ENCODE data around the gene COL4A2.

COL4A2 gene

DNA sequence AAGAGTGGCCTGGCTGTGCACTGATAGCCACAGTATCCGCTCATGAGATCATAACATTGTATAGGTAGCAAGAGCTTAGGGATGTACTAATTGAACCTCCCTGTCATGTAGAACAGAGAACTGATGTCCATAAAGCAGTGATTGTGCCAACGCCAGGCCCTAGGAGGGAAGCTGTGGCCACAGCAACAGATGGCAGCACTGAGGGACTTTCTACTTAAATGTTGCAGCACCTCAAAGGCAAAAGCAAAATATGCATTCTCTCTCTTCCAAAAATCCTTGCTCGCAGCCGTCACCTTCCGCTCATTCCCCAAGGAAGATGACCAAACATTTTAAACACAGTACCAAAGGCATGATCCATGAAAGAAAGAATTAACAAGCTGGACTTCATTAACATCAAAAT, 32.4 kb upstream of the COL4A2 start:
- no peak for TF ChIP-seq POLR2A (IDR thresholded peaks at IDR 0.05; ENCODE audit: low read depth, low read length)
- FAIRE-seq (no peak), DNase-seq (ENCODE audit: insufficient read length) (no peak)

DNA sequence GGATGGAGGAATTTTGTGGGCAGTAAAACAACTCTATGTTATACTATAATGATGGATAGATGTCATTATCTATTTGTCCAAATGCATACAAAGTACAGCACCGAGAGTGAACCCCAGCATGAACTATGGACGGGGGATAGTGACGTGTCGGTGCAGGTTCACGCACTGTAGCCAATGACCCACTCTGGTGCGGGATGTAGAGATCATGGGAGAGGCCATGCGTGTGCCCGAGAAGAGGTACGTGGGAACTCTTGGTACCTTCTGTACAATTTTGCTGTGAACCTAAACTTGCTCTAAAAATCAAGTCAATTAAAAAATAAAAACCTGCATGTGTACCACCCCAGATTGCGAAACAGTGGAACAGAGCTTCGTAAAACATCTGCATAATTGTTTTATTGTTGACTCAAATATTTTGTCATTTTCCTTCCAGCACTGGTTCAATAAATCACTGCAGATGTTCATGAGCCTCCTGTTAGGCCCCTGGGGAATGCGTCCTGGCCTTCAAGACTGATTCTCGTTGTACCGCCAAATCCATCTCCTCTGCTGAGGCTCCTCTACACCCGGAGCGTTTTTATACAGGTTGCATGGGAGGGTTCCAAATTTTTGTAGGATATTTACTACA, 31.0 kb upstream of the COL4A2 start:
- no peak for FAIRE-seq
- no peak for DNase-seq (ENCODE audit: insufficient read length)
- TF ChIP-seq POLR2AphosphoS5 (IDR thresholded peaks at IDR 0.05; ENCODE audit: low read depth, low read length) (no peak), POLR2A (IDR thresholded peaks at IDR 0.05; ENCODE audit: low read depth, low read length) (no peak), TAF1 (IDR thresholded peaks at IDR 0.05; ENCODE audit: borderline replicate concordance, low read depth, low read length) (no peak)

DNA sequence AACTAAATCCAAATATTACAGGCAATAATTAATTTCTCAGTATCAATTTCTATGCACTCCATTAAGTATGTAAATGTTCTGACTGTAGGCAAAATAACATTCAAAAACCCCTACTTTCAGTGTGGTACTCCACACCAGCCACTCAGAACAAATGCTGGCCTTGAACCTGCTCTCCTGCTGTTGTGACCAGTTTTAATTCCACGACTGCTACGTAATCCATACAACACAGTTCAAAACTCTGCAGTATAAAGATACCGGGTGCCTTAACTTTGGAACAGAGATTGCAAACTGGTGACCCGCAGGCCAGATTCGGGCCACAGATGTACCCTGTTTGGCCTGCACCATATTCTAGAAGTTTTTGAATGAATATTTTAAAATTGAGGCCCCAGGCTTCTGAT, 30.5 kb upstream of the COL4A2 start:
- TF ChIP-seq POLR2AphosphoS5 (IDR thresholded peaks at IDR 0.05; ENCODE audit: low read depth, low read length) (no peak), POLR2A (IDR thresholded peaks at IDR 0.05; ENCODE audit: low read depth, low read length) (no peak), TAF1 (IDR thresholded peaks at IDR 0.05; ENCODE audit: borderline replicate concordance, low read depth, low read length) (no peak)
- DNase-seq (ENCODE audit: insufficient read length) (no peak), FAIRE-seq (no peak)

DNA sequence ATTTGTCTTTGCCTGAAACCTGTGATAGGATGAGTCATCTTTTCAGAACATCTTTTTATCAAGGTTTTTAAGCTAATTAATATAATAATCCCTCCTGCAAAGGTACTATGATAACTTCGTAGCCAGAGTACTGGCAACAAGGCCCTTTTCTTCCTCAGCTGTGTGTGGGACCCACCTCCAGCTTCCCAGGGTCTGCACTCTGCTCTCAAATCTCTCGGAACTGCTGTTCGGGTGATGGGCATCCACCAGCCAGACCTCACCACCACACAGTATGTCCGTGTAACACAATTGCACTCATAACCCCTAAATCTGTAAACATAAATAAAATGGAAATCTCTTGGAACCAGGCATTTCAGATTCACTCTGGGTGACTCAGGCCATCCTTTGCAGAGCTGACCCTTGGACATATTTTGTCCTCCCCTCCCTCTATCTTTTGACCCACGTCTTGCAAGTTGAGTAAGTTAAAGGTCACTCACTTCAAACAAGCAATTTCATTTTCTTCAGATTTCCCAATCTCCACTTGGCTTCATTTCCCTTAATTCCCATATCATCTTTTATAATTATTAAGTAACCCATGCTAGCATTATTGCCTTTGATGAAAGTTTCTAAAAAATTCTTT, 29.6 kb upstream of the COL4A2 start:
- FAIRE-seq (no peak), DNase-seq (ENCODE audit: insufficient read length) (no peak)
- TF ChIP-seq POLR2A (IDR thresholded peaks at IDR 0.05; ENCODE audit: low read depth, low read length), result no peak
- no peak for TF ChIP-seq POLR2AphosphoS5 (IDR thresholded peaks at IDR 0.05; ENCODE audit: low read depth, low read length)
- no peak for TF ChIP-seq TAF1 (IDR thresholded peaks at IDR 0.05; ENCODE audit: borderline replicate concordance, low read depth, low read length)

DNA sequence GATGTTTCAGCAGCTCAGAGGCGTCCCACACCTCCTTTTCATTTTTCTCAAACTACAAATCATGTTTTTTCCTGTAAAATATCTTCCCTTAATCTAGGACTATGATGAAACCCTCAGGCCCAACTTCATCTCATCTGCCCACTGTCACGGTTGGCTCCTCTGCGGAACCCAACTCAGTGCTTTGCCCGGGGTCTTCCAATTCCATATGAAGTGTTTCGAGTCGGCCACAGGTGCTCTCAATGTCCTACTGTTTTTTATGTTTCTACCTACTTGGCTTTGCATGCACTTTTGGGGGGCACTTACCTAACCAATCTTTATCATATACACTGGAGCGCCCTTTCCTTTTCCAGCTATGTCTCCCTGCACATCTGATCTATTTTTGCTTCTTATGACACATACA, 28.2 kb upstream of the COL4A2 start:
- TF ChIP-seq TAF1 (IDR thresholded peaks at IDR 0.05; ENCODE audit: borderline replicate concordance, low read depth, low read length) (no peak), POLR2AphosphoS5 (IDR thresholded peaks at IDR 0.05; ENCODE audit: low read depth, low read length) (no peak), POLR2A (IDR thresholded peaks at IDR 0.05; ENCODE audit: low read depth, low read length) (no peak)
- no peak for FAIRE-seq
- DNase-seq (ENCODE audit: insufficient read length), result no peak

DNA sequence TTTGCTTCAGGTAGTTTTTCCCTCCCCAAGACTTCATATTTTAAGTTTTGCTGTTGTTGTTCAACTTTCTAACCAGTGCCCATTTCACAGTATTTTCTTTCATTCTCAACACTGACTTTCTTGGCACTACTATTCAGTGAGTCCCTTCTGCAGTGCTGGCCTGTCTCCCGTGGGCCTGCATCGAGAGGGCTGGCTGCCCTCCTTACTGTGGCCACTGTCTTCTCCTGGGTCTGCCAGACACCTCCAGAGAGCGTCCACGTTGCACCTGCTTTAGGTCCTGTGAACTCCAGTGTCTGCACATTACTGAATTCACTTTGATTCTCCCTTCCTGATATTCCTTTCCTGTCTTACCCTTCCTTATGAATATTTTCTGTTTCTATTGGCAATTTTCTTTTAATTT, 27.4 kb upstream of the COL4A2 start:
- TF ChIP-seq POLR2A (IDR thresholded peaks at IDR 0.05; ENCODE audit: low read depth, low read length), result no peak
- no peak for TF ChIP-seq POLR2AphosphoS5 (IDR thresholded peaks at IDR 0.05; ENCODE audit: low read depth, low read length)
- no peak for TF ChIP-seq TAF1 (IDR thresholded peaks at IDR 0.05; ENCODE audit: borderline replicate concordance, low read depth, low read length)
- DNase-seq (ENCODE audit: insufficient read length) (no peak), FAIRE-seq (no peak)

DNA sequence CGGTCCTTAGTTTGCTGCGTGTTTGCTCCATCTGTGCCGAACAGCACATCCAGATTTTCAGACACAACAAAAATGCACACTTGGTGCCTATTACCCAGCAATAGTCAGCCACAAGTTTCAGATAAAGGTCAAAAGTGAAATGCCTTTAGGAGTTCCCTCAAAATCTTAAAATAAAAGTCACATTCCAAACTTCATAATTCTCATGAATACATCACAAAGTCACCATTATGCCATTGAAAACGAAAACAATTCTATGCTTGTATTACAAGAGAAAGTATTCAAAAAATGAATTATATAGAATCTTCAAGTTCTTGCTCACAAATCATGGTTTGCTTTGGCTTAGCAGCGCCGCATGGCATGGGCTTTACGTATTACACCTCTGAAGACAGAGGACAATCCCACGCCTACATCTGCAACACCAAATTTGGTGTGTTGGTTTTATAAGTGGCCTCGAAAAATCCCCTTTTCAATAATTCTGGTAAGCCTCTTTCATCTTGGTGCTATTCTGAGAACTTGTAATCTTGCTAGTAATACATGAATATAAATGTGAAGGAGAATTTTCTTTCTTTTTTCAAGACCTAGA, 26.8 kb upstream of the COL4A2 start:
- no peak for DNase-seq (ENCODE audit: insufficient read length)
- TF ChIP-seq POLR2AphosphoS5 (IDR thresholded peaks at IDR 0.05; ENCODE audit: low read depth, low read length), result no peak
- TF ChIP-seq POLR2A (IDR thresholded peaks at IDR 0.05; ENCODE audit: low read depth, low read length), result no peak
- no peak for TF ChIP-seq TAF1 (IDR thresholded peaks at IDR 0.05; ENCODE audit: borderline replicate concordance, low read depth, low read length)
- no peak for FAIRE-seq

DNA sequence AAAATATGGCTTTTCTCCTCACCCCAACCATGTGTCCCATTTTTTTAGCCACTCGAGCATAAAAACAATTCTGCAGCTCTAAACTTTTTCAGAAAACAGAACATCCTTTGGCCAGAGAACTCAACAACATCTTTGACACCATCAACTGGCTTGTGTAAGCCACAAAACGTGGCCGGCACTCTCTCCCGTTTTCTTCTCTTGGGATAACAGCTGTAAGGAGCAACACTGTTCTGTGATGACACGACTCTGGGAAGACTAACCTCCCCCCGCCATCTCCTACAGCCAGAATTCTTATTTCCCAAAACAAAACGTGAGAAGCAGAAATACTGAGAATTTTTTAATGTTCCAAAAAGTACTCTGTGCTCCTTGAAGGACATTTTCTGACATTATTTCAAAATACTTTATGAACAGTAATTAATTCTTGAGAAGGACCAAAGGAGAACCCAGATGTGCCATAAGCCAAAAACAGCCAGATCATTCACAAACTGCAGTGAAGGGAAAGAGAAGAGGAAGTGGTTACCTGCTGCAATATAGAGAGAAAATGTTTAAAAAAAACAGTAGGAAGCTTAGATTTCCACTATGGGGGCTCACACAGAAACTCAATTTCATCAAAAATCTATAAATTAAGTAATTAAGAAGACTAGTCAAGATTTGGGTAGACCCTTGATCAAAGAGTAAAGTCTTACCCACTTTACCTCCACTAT, 25.9 kb upstream of the COL4A2 start:
- DNase-seq (ENCODE audit: insufficient read length) (no peak), FAIRE-seq (no peak)
- no peak for TF ChIP-seq POLR2A (IDR thresholded peaks at IDR 0.05; ENCODE audit: low read depth, low read length)
- TF ChIP-seq POLR2AphosphoS5 (IDR thresholded peaks at IDR 0.05; ENCODE audit: low read depth, low read length), result no peak
- no peak for TF ChIP-seq TAF1 (IDR thresholded peaks at IDR 0.05; ENCODE audit: borderline replicate concordance, low read depth, low read length)

DNA sequence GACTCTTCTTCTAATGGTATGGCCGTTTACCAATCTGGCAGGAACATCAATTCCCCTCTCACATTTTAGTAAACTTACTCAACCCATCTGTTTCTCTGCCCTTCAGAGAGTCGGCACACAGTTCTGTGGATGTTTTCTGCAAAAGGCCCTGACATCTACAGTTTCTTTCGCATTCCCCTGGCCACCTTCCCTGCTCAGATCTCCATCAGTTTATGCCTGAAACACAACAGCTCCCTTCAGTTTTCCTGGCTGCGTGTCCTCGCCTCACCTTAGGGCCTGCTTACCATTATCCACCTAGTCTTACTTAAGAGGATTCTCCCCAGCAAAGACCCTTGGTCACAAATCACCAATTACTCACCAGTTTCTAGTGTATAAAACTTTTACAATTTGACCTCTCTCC, 25.3 kb upstream of the COL4A2 start:
- FAIRE-seq (no peak), DNase-seq (ENCODE audit: insufficient read length) (no peak)

DNA sequence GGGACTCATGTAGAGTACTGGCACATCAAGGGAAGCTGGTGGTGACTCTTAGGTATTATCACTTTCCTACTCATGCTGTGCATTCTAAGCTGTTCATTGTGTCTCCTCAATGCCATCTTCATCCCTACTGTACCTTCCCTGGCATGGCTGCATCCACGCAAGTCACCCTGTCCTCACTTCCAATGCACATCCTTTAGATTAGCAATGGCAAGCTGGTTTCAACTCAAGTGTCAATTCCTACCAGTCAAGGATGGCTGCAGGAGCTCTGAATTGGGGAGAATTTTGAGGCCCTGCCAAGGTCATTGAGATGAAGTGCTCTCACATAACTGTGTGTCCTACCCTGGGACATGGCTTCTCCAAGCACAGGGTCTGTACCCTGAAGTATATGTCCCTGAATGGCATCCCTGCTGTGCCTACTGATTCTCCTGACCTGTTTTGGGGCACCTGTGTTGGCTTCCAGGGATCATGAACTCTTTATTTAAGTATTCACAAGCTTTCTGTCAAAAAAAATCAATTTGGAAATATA, 24.7 kb upstream of the COL4A2 start:
- FAIRE-seq, result no peak
- TF ChIP-seq POLR2A (IDR thresholded peaks at IDR 0.05; ENCODE audit: low read depth, low read length), result no peak
- DNase-seq (ENCODE audit: insufficient read length), result no peak

More for the DNA sequence above, 25.3 kb upstream of the COL4A2 start:
- TF ChIP-seq TAF1 (IDR thresholded peaks at IDR 0.05; ENCODE audit: borderline replicate concordance, low read depth, low read length) (no peak), POLR2A (IDR thresholded peaks at IDR 0.05; ENCODE audit: low read depth, low read length) (no peak), POLR2AphosphoS5 (IDR thresholded peaks at IDR 0.05; ENCODE audit: low read depth, low read length) (no peak)

DNA sequence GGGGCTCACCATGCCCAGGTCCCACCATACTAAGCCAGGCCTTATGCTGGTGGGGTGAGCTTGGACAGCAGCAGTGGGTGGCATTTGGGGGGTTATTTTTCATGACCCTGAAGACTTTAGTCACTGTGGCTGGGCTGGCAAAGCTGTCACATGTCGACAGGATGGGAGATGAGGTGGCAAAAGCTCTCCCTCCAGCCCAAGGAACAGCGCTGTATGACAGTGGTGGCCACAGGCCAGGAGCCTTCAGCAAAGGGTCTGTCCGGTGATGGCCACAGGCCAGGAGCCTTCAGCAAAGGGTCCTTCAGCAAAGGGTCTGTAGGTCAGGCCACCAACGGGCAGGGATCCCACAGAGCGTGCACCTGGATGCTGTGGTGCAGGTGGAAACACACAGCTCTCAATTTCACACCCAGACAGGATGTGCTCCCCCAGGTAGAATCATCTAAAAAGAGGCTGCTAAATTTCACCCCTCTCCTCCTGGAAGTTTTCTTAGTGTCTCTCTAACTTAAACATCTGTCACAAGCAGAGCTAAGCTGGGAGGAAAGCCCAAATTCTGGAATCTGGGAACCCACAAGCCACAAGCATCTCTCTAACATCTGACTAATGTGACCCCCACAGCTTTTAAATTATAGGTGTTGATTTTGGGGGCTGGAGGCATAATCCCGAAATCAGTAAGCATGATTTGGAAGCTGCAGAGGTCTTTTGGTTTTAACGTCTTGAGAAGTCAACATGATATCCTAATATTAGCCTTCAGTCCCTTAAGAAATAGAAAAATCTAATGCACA, 23.2 kb upstream of the COL4A2 start:
- DNase-seq (ENCODE audit: insufficient read length), result no peak
- FAIRE-seq, result no peak
- TF ChIP-seq POLR2AphosphoS5 (IDR thresholded peaks at IDR 0.05; ENCODE audit: low read depth, low read length) (no peak), TAF1 (IDR thresholded peaks at IDR 0.05; ENCODE audit: borderline replicate concordance, low read depth, low read length) (no peak), POLR2A (IDR thresholded peaks at IDR 0.05; ENCODE audit: low read depth, low read length) (no peak)
